ENCODE data around the gene DTNBP1.

The DTNBP1 gene

GRCh38 chr6:15499591-15499990 lies 163.2 kb downstream of the DTNBP1 start:
- Histone ChIP-seq H3K4me3 (ENCODE audit: low read depth in 1 of 2, low read length in 1 of 2) (no peak overlapping the region), H3K9me3 (no peaks in the 10 kb centered on the region), H3K27ac (no peak overlapping the region), H3K27me3 (no peaks in the 10 kb centered on the region), H3K4me1 (ENCODE audit: control insufficient read depth in 1 of 2, insufficient read depth in 1 of 2, low read depth in 1 of 2, low read length in 1 of 2) (peaks cover 4 to 5% of the 10 kb centered on the region in 2 experiments), H3K36me3 (peaks cover 92% of the 10 kb centered on the region)
- TF ChIP-seq, protein P1, sequence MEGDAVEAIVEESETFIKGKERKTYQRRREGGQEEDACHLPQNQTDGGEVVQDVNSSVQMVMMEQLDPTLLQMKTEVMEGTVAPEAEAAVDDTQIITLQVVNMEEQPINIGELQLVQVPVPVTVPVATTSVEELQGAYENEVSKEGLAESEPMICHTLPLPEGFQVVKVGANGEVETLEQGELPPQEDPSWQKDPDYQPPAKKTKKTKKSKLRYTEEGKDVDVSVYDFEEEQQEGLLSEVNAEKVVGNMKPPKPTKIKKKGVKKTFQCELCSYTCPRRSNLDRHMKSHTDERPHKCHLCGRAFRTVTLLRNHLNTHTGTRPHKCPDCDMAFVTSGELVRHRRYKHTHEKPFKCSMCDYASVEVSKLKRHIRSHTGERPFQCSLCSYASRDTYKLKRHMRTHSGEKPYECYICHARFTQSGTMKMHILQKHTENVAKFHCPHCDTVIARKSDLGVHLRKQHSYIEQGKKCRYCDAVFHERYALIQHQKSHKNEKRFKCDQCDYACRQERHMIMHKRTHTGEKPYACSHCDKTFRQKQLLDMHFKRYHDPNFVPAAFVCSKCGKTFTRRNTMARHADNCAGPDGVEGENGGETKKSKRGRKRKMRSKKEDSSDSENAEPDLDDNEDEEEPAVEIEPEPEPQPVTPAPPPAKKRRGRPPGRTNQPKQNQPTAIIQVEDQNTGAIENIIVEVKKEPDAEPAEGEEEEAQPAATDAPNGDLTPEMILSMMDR (IDR thresholded peaks at IDR 0.05) = no peak

DNA sequence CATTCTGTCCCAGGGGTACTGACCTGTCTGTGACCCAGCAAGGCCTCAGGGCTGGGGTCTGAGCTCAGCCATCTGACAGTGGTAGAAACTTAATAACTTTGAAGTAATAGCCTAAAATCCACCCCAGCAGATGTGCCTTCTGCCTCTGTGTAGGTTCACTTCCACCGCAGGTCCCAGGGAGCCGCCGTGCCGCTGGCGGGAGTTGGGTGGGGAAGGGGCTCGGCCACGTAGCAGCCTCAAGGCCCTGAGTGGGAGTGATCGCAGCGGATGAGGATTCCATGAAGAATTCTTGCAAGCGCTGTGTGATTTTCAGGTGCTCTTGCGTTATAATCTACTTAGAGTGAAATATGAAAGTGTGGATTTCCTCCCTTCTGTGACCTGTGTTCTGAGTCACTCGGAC lies 163.7 kb downstream of the DTNBP1 start:
- H3K36me3 ChIP-seq = peaks cover 87% of the 10 kb centered on the region
- no peaks in the 10 kb centered on the region for H3K9me3 ChIP-seq
- TF ChIP-seq, protein P1 (IDR thresholded peaks at IDR 0.05) = no peak

GRCh38 chr6:15498640-15499039 lies 164.2 kb downstream of the DTNBP1 start:
- Histone ChIP-seq H3K27me3 (no peaks in the 10 kb centered on the region), H3K36me3 (peaks cover 83% of the 10 kb centered on the region), H3K9me3 (no peaks in the 10 kb centered on the region), H3K4me1 (ENCODE audit: control insufficient read depth in 1 of 2, insufficient read depth in 1 of 2, low read depth in 1 of 2, low read length in 1 of 2) (peaks cover 4 to 5% of the 10 kb centered on the region in 2 experiments), H3K27ac (no peak overlapping the region), H3K4me3 (ENCODE audit: low read depth in 1 of 2, low read length in 1 of 2) (no peak overlapping the region)
- TF ChIP-seq, protein P1 (IDR thresholded peaks at IDR 0.05) = no peak

More for the DNA sequence above, 163.7 kb downstream of the DTNBP1 start:
- H3K4me1 ChIP-seq (ENCODE audit: control insufficient read depth in 1 of 2, insufficient read depth in 1 of 2, low read depth in 1 of 2, low read length in 1 of 2) = peaks cover 4 to 5% of the 10 kb centered on the region in 2 experiments
- H3K4me3 ChIP-seq (ENCODE audit: low read depth in 1 of 2, low read length in 1 of 2) = no peak overlapping the region
- no peaks in the 10 kb centered on the region for H3K27me3 ChIP-seq
- no peak overlapping the region for H3K27ac ChIP-seq

GRCh38 chr6:15496345-15497131 lies 166.3 kb downstream of the DTNBP1 start:
- TF ChIP-seq, protein P1 (IDR thresholded peaks at IDR 0.05) = no peak
- Histone ChIP-seq H3K27me3 (no peaks in the 10 kb centered on the region), H3K4me1 (ENCODE audit: control insufficient read depth in 1 of 2, insufficient read depth in 1 of 2, low read depth in 1 of 2, low read length in 1 of 2) (peaks cover 4 to 9% of the 10 kb centered on the region in 2 experiments), H3K9me3 (no peaks in the 10 kb centered on the region), H3K27ac (no peak overlapping the region), H3K36me3 (peaks cover 67% of the 10 kb centered on the region), H3K4me3 (ENCODE audit: low read depth in 1 of 2, low read length in 1 of 2) (no peak overlapping the region)

DNA sequence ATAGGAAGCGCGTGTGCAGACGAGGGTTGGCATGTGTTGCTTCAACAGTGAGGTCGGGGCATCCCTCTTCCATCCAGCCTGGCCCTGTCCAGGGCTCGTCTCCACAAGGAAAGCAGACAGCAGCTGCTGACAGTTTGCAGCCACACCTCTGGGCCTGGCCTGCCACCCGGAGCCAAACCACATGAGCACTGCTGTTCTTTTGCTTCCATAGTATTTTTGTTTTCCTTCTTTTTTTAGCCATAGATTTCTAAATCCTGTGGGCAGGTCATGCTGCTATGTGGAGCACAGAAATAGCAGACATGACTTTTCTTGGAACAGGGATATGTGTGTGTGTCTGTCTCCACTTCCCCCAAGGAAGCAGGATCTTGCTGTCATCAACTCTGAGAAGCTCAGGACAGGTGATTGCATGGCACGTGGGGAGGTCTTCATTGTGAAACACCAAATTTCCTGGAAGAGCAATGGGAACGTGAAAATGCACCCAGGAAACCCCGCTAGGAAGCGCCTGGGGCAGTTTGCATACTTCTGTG lies 167.4 kb downstream of the DTNBP1 start:
- peaks cover 56% of the 10 kb centered on the region for H3K36me3 ChIP-seq
- TF ChIP-seq, protein P1 (IDR thresholded peaks at IDR 0.05) = no peak
- peaks cover 4 to 14% of the 10 kb centered on the region in 2 experiments for H3K4me1 ChIP-seq (ENCODE audit: control insufficient read depth in 1 of 2, insufficient read depth in 1 of 2, low read depth in 1 of 2, low read length in 1 of 2)
- no peak overlapping the region for H3K4me3 ChIP-seq (ENCODE audit: low read depth in 1 of 2, low read length in 1 of 2)
- H3K9me3 ChIP-seq = no peaks in the 10 kb centered on the region
- no peaks in the 10 kb centered on the region for H3K27me3 ChIP-seq
- H3K27ac ChIP-seq = no peak overlapping the region
